Right atrium auricular region (tissue), 2 donors: ENCODE data around the gene SPINK8. TPM values are rescaled to one million over a fixed set of nuclear protein-coding genes. Genes with fewer than 3 reads are reported as not detected.

Source experiments
- DNase-seq: peaks from one replicate; pipeline ENCODE4 v3.0.0-alpha.2; 2019; ENCODE audit warnings: low spot score
- H3K27ac ChIP-seq, 2 donors: fragments of 200-600 bp; sonication (generic); 1 replicate in 1 of 2; 2 replicates in 1 of 2; pipeline ENCODE4 v1.5.1; 2016 to 2019
- H3K27me3 ChIP-seq, 2 donors: fragments of 200-600 bp; sonication (generic); one replicate each; pipeline versions ENCODE4 v1.5.1 to v1.6.0; 2017 to 2019
- H3K36me3 ChIP-seq: fragments of 200-600 bp; sonication (generic); one replicate; pipeline ENCODE4 v1.5.1; 2016
- H3K4me1 ChIP-seq, 2 donors: fragments of 200-600 bp; sonication (generic); one replicate each; pipeline versions ENCODE4 v1.5.1 to v1.6.0; 2017 to 2019
- H3K4me3 ChIP-seq, 2 donors: fragments of 200-600 bp; sonication (generic); 1 replicate in 1 of 2; 2 replicates in 1 of 2; pipeline ENCODE4 v1.5.1; 2017 to 2019; ENCODE audit warnings: mild to moderate bottlenecking in 1 of 2, moderate library complexity in 1 of 2
- H3K9me3 ChIP-seq, 2 donors: fragments of 200-600 bp; sonication (generic); one replicate each; pipeline ENCODE4 v1.5.1; 2019
- total RNA-seq, 2 donors: library from RNA; depleted of rRNA; stranded (reverse); fragments of >200 nt; gene quantifications; one replicate each; pipeline ENCODE4 v1.1.0, GENCODE V29; 2016
- TF ChIP-seq, protein P1 (sequence below), 2 donors: fragments of 200-600 bp; sonication (generic); IDR thresholded peaks; one replicate each; pipeline ENCODE4 v1.5.1; 2019; ENCODE audit warnings: antibody characterized with exemption in 2 of 2

Gene SPINK8
- total RNA-seq, 2 donors from 2014 or later = not detected

DNA sequence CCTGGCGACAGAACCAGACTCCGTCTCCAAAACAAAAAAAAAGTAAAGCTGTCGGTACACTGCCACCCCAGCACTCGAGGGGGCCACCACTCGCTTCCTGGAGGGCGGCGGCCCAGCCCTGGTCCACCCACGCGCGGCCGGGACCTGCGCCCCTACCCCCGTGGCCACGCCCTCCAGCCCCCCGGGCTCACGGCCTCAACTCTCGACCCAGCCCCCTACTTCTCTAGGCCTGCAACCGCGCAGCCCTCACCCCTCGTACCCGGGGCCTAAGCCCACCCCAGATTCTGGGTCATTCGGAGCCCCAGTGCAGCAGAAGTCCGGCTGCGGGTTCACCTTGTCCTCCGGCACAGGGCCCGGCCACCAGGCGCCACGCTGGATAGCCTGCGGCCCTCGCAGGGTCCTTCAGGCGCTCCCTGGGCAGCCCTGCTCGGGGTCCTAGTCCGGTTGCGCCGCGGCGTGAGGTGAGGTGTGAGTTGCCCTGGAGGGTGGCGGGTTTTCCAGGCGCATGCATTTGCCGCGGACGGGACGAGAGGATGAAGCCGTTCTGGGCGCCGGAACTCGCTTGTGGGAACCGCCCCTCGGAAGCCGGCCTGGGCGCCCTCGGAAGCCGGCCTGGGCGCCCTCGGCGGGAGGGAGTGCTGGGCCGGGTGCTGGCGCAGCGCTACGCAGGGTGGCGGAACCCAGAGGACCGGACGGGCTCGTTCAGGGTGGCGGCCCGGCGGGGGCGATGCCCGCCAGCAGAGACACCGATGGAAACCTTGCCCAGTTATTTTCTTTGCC, 32.3 kb downstream of the SPINK8 start, which contains the start of gene NME6:
NME6 (minus strand) TSS at position 348 of the 780 bp plus-strand sequence.
- Histone ChIP-seq H3K4me1 (peaks cover 0 to 23% of the 10 kb centered on the region in 2 donors), H3K27ac (peak within 1 kb of the TSS; percentile 96 to 97), H3K36me3 (peaks cover 12% of the 10 kb centered on the region), H3K9me3 (no peaks in the 10 kb centered on the region), H3K27me3 (no peaks in the 10 kb centered on the region), H3K4me3 (peak within 1 kb of the TSS; percentile 79 to 80)
- TF ChIP-seq, protein P1, sequence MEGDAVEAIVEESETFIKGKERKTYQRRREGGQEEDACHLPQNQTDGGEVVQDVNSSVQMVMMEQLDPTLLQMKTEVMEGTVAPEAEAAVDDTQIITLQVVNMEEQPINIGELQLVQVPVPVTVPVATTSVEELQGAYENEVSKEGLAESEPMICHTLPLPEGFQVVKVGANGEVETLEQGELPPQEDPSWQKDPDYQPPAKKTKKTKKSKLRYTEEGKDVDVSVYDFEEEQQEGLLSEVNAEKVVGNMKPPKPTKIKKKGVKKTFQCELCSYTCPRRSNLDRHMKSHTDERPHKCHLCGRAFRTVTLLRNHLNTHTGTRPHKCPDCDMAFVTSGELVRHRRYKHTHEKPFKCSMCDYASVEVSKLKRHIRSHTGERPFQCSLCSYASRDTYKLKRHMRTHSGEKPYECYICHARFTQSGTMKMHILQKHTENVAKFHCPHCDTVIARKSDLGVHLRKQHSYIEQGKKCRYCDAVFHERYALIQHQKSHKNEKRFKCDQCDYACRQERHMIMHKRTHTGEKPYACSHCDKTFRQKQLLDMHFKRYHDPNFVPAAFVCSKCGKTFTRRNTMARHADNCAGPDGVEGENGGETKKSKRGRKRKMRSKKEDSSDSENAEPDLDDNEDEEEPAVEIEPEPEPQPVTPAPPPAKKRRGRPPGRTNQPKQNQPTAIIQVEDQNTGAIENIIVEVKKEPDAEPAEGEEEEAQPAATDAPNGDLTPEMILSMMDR (IDR thresholded peaks at IDR 0.05) = peak in 1 of 2 donors; percentile 46
- peak; percentile 87 for DNase-seq

DNA sequence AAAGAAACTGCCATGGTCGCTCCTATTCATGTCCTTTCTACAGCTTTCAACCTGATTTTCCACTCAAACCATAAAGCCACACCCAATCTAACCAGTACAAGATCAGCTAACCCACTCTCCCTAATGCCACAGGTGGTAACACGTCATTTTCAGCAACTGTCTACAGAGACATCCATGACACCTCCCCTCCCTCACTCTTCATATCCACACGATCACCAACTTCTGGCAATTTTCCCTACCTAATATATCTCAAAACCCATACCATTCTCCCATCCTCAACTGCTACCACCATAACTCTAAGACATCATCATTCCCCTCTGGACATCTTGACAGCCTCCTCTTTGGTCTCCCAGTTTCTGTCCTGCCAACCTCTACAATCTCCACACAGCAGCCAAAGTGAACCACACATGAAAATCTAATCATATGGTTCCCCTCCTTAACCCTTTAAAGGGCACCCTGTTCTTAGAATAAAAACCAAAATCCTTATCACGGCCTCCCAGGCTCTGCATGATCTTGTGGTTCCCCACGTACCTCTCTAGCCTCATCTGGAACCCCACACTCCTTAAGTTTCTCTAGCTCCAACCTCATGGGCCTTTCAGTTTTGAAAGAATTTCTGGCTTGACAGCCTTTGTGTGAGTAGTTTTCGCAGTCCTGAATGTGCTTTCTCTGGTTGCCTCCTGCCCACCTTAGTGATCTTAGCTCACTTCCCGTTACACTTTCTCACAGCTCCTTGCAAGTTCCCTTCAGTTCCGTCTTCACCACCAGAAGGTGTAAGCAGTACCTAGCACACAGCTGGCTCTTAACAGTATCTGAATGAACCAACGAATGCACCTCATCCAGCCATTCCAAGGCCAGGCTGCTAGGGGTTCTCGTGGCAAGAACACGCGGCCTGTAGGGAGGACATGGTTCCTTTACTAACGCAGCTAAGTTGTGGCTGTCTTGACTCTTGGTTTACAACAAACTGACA, 33.4 kb downstream of the SPINK8 start:
- Histone ChIP-seq H3K27me3 (no peaks in the 10 kb centered on the region), H3K9me3 (no peaks in the 10 kb centered on the region), H3K4me1 (peaks cover 0 to 23% of the 10 kb centered on the region in 2 donors), H3K4me3 (peak overlapping the region; percentile 79 to 80), H3K36me3 (peaks cover 19% of the 10 kb centered on the region), H3K27ac (peak overlapping the region in 1 of 2 donors; percentile 96)
- TF ChIP-seq, protein P1 (IDR thresholded peaks at IDR 0.05) = no peak
- no peak for DNase-seq

DNA sequence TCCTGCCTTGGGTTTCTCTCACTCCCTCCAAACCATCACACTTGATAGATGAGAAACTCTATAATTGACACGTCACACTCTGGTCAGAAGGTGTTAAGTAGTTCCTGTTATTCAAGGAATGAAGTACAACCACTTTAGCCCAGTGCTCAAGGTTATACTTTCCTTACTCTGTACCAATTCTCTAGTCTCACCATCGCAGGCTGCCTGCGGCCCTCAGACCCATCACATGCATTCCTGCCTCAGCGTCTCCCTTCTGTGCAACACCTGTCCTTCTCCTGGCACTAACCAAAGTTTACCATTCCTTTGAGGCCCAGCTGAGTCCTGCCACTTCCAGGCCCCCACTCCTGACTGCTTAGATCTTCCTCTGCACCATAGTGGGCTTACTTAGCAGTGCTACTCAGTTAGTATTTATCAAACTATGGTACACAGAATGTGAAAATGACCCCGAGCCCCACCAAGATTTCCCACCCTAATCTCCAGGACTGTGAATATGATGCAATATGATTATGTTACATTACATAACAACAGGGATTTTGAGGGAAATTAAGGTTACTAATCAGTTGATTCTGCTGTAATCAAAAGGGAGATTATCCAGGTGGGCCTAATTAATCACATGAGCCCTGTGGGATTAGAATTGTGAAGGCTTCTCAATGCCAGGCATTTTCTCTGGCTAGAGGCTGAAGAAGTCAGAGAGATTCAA, 36.2 kb downstream of the SPINK8 start:
- Histone ChIP-seq H3K4me3 (no peak overlapping the region), H3K36me3 (peaks cover 43% of the 10 kb centered on the region), H3K9me3 (no peaks in the 10 kb centered on the region), H3K4me1 (peaks cover 0 to 23% of the 10 kb centered on the region in 2 donors), H3K27me3 (no peaks in the 10 kb centered on the region), H3K27ac (no peak overlapping the region)
- no peak for DNase-seq
- TF ChIP-seq, protein P1 (IDR thresholded peaks at IDR 0.05) = no peak

GRCh38 chr3:48296699-48297098, 36.8 kb downstream of the SPINK8 start:
- Histone ChIP-seq H3K4me3 (no peak overlapping the region), H3K27ac (no peak overlapping the region), H3K4me1 (peaks cover 0 to 20% of the 10 kb centered on the region in 2 donors), H3K9me3 (no peaks in the 10 kb centered on the region), H3K27me3 (no peaks in the 10 kb centered on the region), H3K36me3 (peaks cover 43% of the 10 kb centered on the region)
- no peak for DNase-seq
- TF ChIP-seq, protein P1 (IDR thresholded peaks at IDR 0.05) = no peak

DNA sequence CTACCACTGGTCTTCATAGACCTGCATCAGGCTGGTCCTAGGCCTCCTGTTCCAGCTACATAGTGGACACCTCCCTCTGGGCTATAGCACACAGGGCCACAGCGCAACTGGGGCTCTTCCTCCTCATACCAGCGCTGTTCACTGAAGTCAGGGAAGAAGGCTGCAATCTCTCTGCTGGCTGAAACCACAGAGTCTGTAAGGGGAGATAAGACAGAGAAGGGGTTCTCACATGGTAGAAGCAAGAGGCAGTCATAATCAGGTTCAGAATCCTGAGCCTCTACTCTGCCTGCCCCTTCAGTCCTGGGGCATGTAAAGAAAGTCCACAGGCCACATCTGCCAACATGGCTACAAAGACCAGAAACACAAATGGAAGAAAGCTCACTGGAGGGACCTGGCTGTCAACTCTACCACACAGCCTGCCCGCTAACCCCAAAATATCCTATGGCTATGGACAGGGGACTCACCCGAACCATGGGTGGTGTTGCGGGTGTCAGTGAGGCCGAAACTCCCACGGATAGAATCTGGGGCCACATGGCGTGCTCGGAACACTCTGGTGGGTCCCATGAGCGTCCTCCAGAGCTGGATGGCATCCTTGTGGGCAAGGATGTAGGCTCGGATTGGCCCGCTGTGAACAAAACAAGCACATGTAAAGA, 38.7 kb downstream of the SPINK8 start:
- no peaks in the 10 kb centered on the region for H3K9me3 ChIP-seq
- H3K4me1 ChIP-seq = peaks cover 0 to 8% of the 10 kb centered on the region in 2 donors
- no peak for DNase-seq
- no peaks in the 10 kb centered on the region for H3K27me3 ChIP-seq
- TF ChIP-seq, protein P1 (IDR thresholded peaks at IDR 0.05) = no peak
- no peak overlapping the region for H3K4me3 ChIP-seq
- H3K36me3 ChIP-seq = peaks cover 43% of the 10 kb centered on the region
- no peak overlapping the region for H3K27ac ChIP-seq
